GM19351 (cell line): ENCODE measurements around the gene METTL25.

Experiments
- ATAC-seq: cut with Tn5 transposase; IDR thresholded peaks from one replicate; pipeline ENCODE4 v1.9.1; 2021; ENCODE audit warnings: mild to moderate bottlenecking, moderate library complexity; ENCODE audit not compliant: unreplicated experiment

METTL25 gene

DNA sequence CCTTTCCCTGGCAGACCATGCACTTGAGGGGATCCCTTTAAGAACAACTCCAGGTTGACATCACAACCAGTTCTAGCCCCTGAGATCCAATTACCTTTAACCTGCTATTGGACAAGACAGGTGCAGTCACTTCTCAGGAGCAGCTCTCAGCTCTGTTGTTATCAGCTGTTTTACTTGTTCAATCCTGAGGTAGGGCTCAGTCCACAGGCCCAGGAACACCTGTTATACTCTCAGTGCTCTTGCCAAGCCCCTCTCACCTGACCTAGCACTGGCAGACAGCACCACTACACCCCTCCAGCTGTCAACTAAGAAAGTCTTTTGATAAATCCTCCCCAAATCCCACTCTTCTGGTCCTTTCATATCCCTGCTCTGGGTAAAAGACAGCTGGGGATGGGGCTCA is 164.4 kb downstream of the METTL25 start:
- no peak for ATAC-seq

DNA sequence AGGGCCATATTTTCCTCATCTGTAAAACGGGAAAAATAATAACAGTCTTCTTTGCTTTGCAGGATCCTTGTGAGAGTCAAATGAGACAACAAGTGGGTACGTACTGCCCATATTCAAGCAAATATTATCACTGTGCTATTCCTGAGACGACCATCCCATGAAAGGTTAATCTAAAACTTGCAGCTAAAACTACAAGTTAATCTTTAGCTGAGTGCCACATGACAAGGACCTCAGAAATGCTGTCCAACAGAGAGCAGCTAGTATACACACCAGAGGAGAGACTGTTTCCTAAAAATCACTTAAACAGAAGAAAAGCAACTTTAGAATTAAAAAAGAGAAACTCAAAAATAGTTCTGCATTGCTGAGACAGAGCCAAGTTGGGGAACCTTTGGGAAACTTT is 165.7 kb downstream of the METTL25 start:
- no peak for ATAC-seq

DNA sequence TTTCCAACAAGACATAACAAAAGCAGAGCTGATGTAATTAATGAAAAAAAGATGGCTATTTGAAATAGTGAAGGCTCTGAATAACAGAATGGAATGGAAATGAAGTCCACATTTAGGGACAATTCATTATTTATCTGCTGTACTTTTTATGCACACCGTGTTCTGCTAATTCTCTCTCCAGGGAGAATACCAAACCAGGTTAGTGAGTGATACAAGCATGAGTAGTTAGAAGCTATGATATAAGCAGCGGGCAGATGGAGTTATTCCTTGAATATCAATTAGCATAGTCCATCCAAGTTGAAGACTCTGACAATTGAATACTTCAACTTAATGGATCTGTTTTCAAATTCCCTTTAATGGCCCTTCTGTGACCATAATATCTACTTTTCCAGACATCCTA is 166.3 kb downstream of the METTL25 start:
- ATAC-seq: no peak

DNA sequence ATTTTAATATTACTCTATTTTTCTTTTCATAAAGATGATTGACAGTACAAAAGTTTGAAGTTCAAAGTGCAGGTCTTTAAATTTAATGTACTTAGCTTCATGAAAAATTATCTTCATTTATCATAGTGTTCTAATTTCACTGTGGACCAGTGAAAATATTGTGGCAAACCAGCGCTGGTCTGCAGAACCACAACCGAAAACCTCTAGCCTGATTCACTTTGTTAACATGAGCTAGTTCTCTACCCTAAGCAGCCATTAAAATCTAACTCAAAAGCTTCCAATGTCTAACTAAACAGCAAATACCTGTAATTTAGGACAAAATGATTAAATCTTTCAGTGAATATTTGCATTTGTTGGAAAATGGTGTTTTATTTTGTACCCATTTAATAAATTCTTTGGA is 167.3 kb downstream of the METTL25 start:
- no peak for ATAC-seq

DNA sequence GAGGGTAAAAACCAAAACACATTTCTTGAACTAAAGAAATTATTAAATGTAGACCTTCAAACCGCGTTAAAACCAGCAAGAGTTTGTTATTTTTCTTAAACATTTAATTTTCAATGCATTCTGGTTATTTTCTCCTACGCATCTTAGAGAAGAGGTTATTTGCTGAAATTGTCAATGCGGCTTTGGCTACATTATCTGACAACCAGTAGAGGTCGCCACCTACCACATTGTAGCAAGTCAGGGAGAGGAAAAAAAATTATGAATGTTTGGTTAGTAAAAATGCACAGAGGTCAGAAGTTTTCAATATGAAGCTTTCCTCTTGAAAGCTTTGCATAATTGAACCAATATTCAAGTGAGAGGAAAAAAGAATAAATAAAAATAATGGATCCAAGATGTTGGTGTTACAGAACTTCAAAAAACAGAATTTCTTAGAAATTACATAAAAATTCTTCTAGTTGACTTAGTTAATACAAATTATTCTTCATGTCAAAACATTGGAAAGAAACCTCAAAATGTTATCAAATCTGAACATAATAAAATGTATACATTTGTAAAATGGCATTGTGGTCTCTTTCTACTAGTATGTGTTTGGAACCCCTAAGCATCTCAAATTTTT is 168.9 kb downstream of the METTL25 start:
- peak; percentile 83 for ATAC-seq
